GM10248 (cell line): ENCODE measurements around the gene SMC2.

Source experiments
- CTCF ChIA-PET: fragments of 300-600 bp; sonication (Branson Sonifier 250); formaldehyde crosslinking; extraction: SDS; loops from one replicate; lab custom pipeline; 2021; ENCODE audit warnings: antibody characterized with exemption; lab: Yijun Ruan, JAX
- POLR2A ChIA-PET: fragments of 350-650 bp; sonication (Branson Sonifier 250); formaldehyde crosslinking; extraction: SDS; loops from one replicate; lab custom pipeline; 2020; ENCODE audit warnings: antibody characterized with exemption; lab: Yijun Ruan, JAX
- DNase-seq: peaks from one replicate; pipeline ENCODE4 v3.0.0; 2012; ENCODE audit errors: extremely low spot score
- CTCF ChIP-seq: IDR thresholded peaks from 2 replicates; pipeline ENCODE4 v1.5.1; 2012; ENCODE audit warnings: mild to moderate bottlenecking, low read depth; ENCODE audit errors: extremely low read depth, missing control alignments, control extremely low read depth

Gene SMC2

GRCh38 chr9:104074876-104075275 is 19.2 kb upstream of the SMC2 start:
- ChIA-PET POLR2A (interaction anchor here (0.6 kb wide), 1 partner anchor 119 kb away, joined by 3 read pairs; no protein-coding TSS in a partner anchor), CTCF (no interaction called here)
- no peak for DNase-seq
- no peak for TF ChIP-seq CTCF

- no peak for TF ChIP-seq CTCF
- DNase-seq: no peak
- ChIA-PET CTCF (no interaction called here), POLR2A (no interaction called here)
Observed at GRCh38 chr9:104075801-104076753, 18.0 kb upstream of the SMC2 start.

- CTCF ChIA-PET: no interaction called here
- no peak for TF ChIP-seq CTCF
- DNase-seq: no peak
- POLR2A ChIA-PET: no interaction called here
Observed at GRCh38 chr9:104078596-104078995, 15.5 kb upstream of the SMC2 start.

GRCh38 chr9:104080983-104081382 is 13.1 kb upstream of the SMC2 start:
- ChIA-PET CTCF (interaction anchor here (1.0 kb wide), 1 partner anchor 11 kb away, joined by 3 read pairs; no protein-coding TSS in a partner anchor), POLR2A (no interaction called here)
- TF ChIP-seq CTCF: no peak
- DNase-seq: no peak

GRCh38 chr9:104082168-104082567 is 11.9 kb upstream of the SMC2 start:
- CTCF ChIA-PET: interaction anchor here (1.0 to 1.3 kb wide), 2 partner anchors 9 to 12 kb away, joined by 3 read pairs; no protein-coding TSS in a partner anchor
- POLR2A ChIA-PET: no interaction called here
- DNase-seq: no peak
- TF ChIP-seq CTCF: no peak

GRCh38 chr9:104085525-104085924 is 8.6 kb upstream of the SMC2 start:
- ChIA-PET CTCF (no interaction called here), POLR2A (no interaction called here)
- DNase-seq: no peak
- TF ChIP-seq CTCF: no peak
